Measurements from ENCODE around the gene G6PC2.

DNA sequence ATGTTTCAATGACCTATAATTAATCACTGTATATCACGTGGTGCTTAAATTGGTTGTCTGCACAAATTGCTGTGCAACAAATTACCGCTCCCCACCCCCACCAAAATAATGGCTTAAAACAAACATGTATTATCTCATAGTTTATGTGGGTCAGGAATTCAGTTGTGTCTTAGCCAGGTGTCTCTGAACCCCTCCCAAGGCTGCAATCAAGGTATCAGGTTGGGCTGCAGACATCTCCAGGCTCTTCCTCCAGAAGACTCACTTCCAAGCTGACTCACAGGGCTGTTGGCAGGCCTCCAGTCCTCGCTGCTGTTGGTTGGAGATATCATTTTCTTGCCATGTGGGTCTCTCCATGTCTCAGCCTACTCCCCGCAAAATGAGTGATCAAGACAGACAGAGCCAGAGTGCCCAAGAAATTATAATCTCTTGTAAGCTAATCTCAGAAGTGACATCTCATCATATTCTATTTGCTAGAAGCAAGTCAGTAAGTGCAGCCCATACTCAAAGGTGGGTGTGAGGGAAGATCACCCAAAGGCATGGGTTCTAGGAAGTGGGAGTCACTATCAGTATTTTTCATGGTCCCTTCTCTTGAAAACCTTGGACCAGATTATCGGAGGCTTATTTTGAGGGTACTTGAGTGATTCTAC lies 49.3 kb upstream of the G6PC2 start:
- TF ChIP-seq, protein P1, sequence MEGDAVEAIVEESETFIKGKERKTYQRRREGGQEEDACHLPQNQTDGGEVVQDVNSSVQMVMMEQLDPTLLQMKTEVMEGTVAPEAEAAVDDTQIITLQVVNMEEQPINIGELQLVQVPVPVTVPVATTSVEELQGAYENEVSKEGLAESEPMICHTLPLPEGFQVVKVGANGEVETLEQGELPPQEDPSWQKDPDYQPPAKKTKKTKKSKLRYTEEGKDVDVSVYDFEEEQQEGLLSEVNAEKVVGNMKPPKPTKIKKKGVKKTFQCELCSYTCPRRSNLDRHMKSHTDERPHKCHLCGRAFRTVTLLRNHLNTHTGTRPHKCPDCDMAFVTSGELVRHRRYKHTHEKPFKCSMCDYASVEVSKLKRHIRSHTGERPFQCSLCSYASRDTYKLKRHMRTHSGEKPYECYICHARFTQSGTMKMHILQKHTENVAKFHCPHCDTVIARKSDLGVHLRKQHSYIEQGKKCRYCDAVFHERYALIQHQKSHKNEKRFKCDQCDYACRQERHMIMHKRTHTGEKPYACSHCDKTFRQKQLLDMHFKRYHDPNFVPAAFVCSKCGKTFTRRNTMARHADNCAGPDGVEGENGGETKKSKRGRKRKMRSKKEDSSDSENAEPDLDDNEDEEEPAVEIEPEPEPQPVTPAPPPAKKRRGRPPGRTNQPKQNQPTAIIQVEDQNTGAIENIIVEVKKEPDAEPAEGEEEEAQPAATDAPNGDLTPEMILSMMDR (IDR thresholded peaks at IDR 0.05; ENCODE audit: poor library complexity, severe bottlenecking), result no peak
- TF ChIP-seq EP300 (conservative IDR thresholded peaks at IDR 0.05; ENCODE audit: poor library complexity, severe bottlenecking), result no peak
- no peak for TF ChIP-seq EZH2 (IDR thresholded peaks at IDR 0.05; ENCODE audit: borderline replicate concordance, insufficient read depth, low read length, poor library complexity, severe bottlenecking)
